HepG2 (cell line): Measurements from ENCODE around the gene PPM1H. TPM values are rescaled to one million over a fixed set of nuclear protein-coding genes. Genes with fewer than 3 reads are reported as not detected.
A peak's percentile ranks its signal among the peaks of the same experiment; 100 is the strongest.

ENCODE experiments used
- ATAC-seq: fragments of 200-7000 bp; cut with Tn5 transposase; 3 replicates; pipeline ENCODE4 v1.9.1; 2020; ENCODE audit warnings: mild to moderate bottlenecking, moderate library complexity
- BruUV-seq: library from RNA; stranded (reverse); fragments of 400-500 nt; replicated peaks from 2 replicates; lab custom pipeline; 2021; lab: Mats Ljungman, UMichigan
- CTCF ChIA-PET: fragments of 300-600 bp; formaldehyde crosslinking; extraction: SDS; loops from one replicate; lab custom pipeline; 2021; ENCODE audit warnings: low total read pairs, inconsistent platforms, low intra/inter-chr PET ratio; lab: Yijun Ruan, JAX
- POLR2A ChIA-PET: fragments of 350-600 bp; sonication (Branson Sonifier 250); formaldehyde crosslinking; loops from one replicate; lab custom pipeline; 2020; ENCODE audit warnings: antibody characterized with exemption, inconsistent platforms; lab: Yijun Ruan, JAX
- DNase-seq: peaks from one replicate; pipeline ENCODE4 v3.0.0-alpha.2; 2015; ENCODE audit warnings: low spot score
- FAIRE-seq: peaks from 3 replicates; lab custom pipeline; 2011; peaks lifted over from hg19 to GRCh38; lab: Jason Lieb, UNC
- H2AFZ ChIP-seq: one replicate; pipeline ENCODE4 v1.6.1; 2011; ENCODE audit warnings: low read length, inconsistent platforms
- H3K27ac ChIP-seq: fragments of 300-600 bp; 3 replicates; pipeline ENCODE4 v1.8.0; 2011; ENCODE audit warnings: mixed run types, mild to moderate bottlenecking, mixed read lengths, low read length, inconsistent platforms; ENCODE audit not compliant: insufficient read depth; ENCODE audit errors: extremely low read length
- H3K27me3 ChIP-seq, 2 experiments: fragments of 200-600 bp in 1 of 2; 2 replicates in 1 of 2; 3 replicates in 1 of 2; pipeline versions ENCODE4 v1.6.0 to v1.8.0; 2011; ENCODE audit warnings: low read length in 2 of 2, mild to moderate bottlenecking in 2 of 2, moderate library complexity in 2 of 2, inconsistent platforms in 1 of 2; ENCODE audit not compliant: insufficient read depth in 2 of 2, control insufficient read depth in 1 of 2
- H3K36me3 ChIP-seq, 2 experiments: fragments of 200-600 bp in 1 of 2; replicated peaks in 1 of 2; 2 replicates in 1 of 2; 3 replicates in 1 of 2; pipeline versions ENCODE4 v1.5.1 to v1.8.0; 2011; ENCODE audit warnings: low read length in 2 of 2, inconsistent platforms in 1 of 2; ENCODE audit not compliant: insufficient read depth in 2 of 2, control insufficient read depth in 1 of 2
- H3K4me1 ChIP-seq: 2 replicates; pipeline ENCODE4 v1.5.1; 2012; ENCODE audit warnings: low read length, inconsistent platforms; ENCODE audit not compliant: insufficient read depth
- H3K4me2 ChIP-seq: 2 replicates; pipeline ENCODE4 v1.6.0; 2011; ENCODE audit warnings: low read depth, low read length, inconsistent platforms
- H3K4me3 ChIP-seq, 3 experiments: fragments of 200-600 bp in 1 of 3; sonication (generic), shearing (Covaris generic) in 1 of 3; replicated peaks in 1 of 3; 2 replicates each; pipeline ENCODE4 v1.5.1; 2011 to 2016; ENCODE audit warnings: low read length in 3 of 3, inconsistent platforms in 2 of 3, low read depth in 2 of 3, mild to moderate bottlenecking in 2 of 3, control low read depth in 1 of 3, mixed read lengths in 1 of 3; ENCODE audit not compliant: insufficient read depth in 1 of 3
- H3K79me2 ChIP-seq: one replicate; pipeline ENCODE4 v1.6.1; 2011; ENCODE audit warnings: low read length, inconsistent platforms; ENCODE audit not compliant: insufficient read depth
- H3K9ac ChIP-seq: 2 replicates; pipeline ENCODE4 v1.6.0; 2011; ENCODE audit warnings: mild to moderate bottlenecking, low read depth, low read length, inconsistent platforms; ENCODE audit not compliant: insufficient read depth
- H3K9me3 ChIP-seq: 2 replicates; pipeline ENCODE4 v1.5.1; 2012; ENCODE audit warnings: mild to moderate bottlenecking, low read length
- H4K20me1 ChIP-seq: 2 replicates; pipeline ENCODE4 v1.6.0; 2011; ENCODE audit warnings: inconsistent platforms, mild to moderate bottlenecking, low read length, moderate library complexity; ENCODE audit not compliant: insufficient read depth
- MAFF ChIP-seq: IDR thresholded peaks from 2 replicates; pipeline ENCODE4 v1.6.1; 2011; ENCODE audit warnings: low read depth, low read length, improper control_type of control experiment
- MAFK ChIP-seq, 2 experiments: IDR thresholded peaks in 1 of 2; conservative IDR thresholded peaks in 1 of 2; 2 replicates each; pipeline ENCODE4 v1.6.1; 2011; ENCODE audit warnings: improper control_type of control experiment in 2 of 2, low read length in 2 of 2
- UBTF ChIP-seq: sonication (generic); formaldehyde crosslinking; IDR thresholded peaks from 2 replicates; pipeline ENCODE4 v1.4.0; 2020; ENCODE audit warnings: mild to moderate bottlenecking, missing genetic modification reagents
- ZMAT3 ChIP-seq: sonication (generic); formaldehyde crosslinking; conservative IDR thresholded peaks from 2 replicates; pipeline ENCODE4 v1.7.0; 2021; ENCODE audit warnings: missing genetic modification reagents
- ZNF292 ChIP-seq: sonication (generic); formaldehyde crosslinking; IDR thresholded peaks from 2 replicates; pipeline ENCODE4 v1.8.1; 2022; ENCODE audit warnings: mild to moderate bottlenecking, low read depth, missing genetic modification reagents, borderline replicate concordance
- ZNF563 ChIP-seq: sonication (generic); formaldehyde crosslinking; IDR thresholded peaks from 2 replicates; pipeline ENCODE4 v1.8.0; 2022; ENCODE audit warnings: mild to moderate bottlenecking, moderate library complexity, missing genetic modification reagents
- ZNF629 ChIP-seq: sonication (generic); formaldehyde crosslinking; conservative IDR thresholded peaks from 2 replicates; pipeline ENCODE4 v1.5.0; 2020; ENCODE audit warnings: missing genetic modification reagents
- ZNF792 ChIP-seq: IDR thresholded peaks from 2 replicates; pipeline ENCODE4 v1.6.1; 2016
- ZNF878 ChIP-seq: sonication (generic); formaldehyde crosslinking; IDR thresholded peaks from 2 replicates; pipeline ENCODE4 v1.8.1; 2023; ENCODE audit warnings: mild to moderate bottlenecking, missing genetic modification reagents, moderate library complexity
- ZZZ3 ChIP-seq: sonication (generic); formaldehyde crosslinking; IDR thresholded peaks from 2 replicates; pipeline ENCODE4 v1.4.0; 2020; ENCODE audit warnings: missing genetic modification reagents, mild to moderate bottlenecking, borderline replicate concordance
- WGBS: methylation state at CpG from one replicate; pipeline ENCODE4 v1.1.6; 2017; ENCODE audit warnings: low lambda C conversion rate; 5-methylcytosine and 5-hydroxymethylcytosine counted together
- in situ Hi-C: cut with HindIII; loops from 2 replicates; pipeline ENCODE4 v1.10.0; 2017; ENCODE audit warnings: low pct_unique_long_range_greater_than_20kb; ENCODE audit not compliant: extremely low pct_ligation_motif_present
- intact Hi-C: fragments of 100-400 bp; cut with micrococcal nuclease; formaldehyde crosslinking; loops from one replicate; pipeline ENCODE4 v1.10.0; 2022; ENCODE audit not compliant: unreplicated experiment
- polyA plus RNA-seq, 8 experiments: library from polyadenylated mRNA; depleted of rRNA in 3 of 8; stranded (reverse) in 7 of 8; unstranded in 1 of 8; fragments of >200 nt; fragmentation: Illumina TruSeq in 4 of 8; extraction: Trizol in 4 of 8; gene quantifications; 2 replicates each; pipeline versions ENCODE4 v1.2.1 to v1.2.3, GENCODE V29; 2011 to 2016; ENCODE audit warnings: low read depth in 4 of 8, missing spikeins in 1 of 8, mixed read lengths in 1 of 8; ENCODE audit not compliant: insufficient read depth in 1 of 8
- total RNA-seq, 5 experiments: library from RNA; depleted of rRNA; stranded (reverse); fragments of >200 nt; fragmentation: Illumina TruSeq; extraction: Trizol; gene quantifications; 2 replicates each; pipeline ENCODE4 v1.2.3, GENCODE V29; 2016; ENCODE audit warnings: low read depth in 1 of 5

The PPM1H gene
- total and polyA plus RNA-seq, 2 of the 13 experiments (the other 11 are each of a cell fraction or from before 2014, with no cell fraction given), result 29.1 to 38.1 TPM

- TF ChIP-seq UBTF, result no peak
- no peak for TF ChIP-seq ZNF629
- no peak for TF ChIP-seq ZZZ3 (CRISPR knock-in tag)
- TF ChIP-seq ZNF563 (CRISPR knock-in tag), result no peak
- no peak for TF ChIP-seq ZNF878 (CRISPR knock-in tag)
- TF ChIP-seq ZNF792 (CRISPR knock-in tag), result no peak
- no peak for TF ChIP-seq ZNF292 (CRISPR knock-in tag)
Measured at GRCh38 chr12:62912644-62913043, 22.3 kb downstream of the PPM1H start (continued).

GRCh38 chr12:62911286-62911685 is 23.7 kb downstream of the PPM1H start:
- Histone ChIP-seq H4K20me1 (no peaks in the 10 kb centered on the region), H3K9ac (no peak overlapping the region), H3K4me1 (peaks cover 27% of the 10 kb centered on the region), H3K36me3 (peaks cover 9 to 44% of the 10 kb centered on the region in 2 experiments), H3K4me3 (no peak overlapping the region), H3K27me3 (no peaks in the 10 kb centered on the region), H3K27ac (no peak overlapping the region), H3K79me2 (peaks cover 81% of the 10 kb centered on the region), H3K9me3 (no peaks in the 10 kb centered on the region), H2AFZ (no peak overlapping the region)
- no peak for FAIRE-seq
- 95% methylated on average over 4 of the region's 4 CpGs for WGBS
- DNase-seq, result no peak
- ATAC-seq, result no peak
- no TSS peak for BruUV-seq
- POLR2A ChIA-PET, result no interaction called here
- CTCF ChIA-PET, result no interaction called here
- in situ Hi-C loops, result no loop called here
- intact Hi-C loops, result no loop called here
- peak; percentile 90 for TF ChIP-seq MAFF
- TF ChIP-seq ZMAT3 (CRISPR knock-in tag), result no peak
- peak; percentile 88 to 94 for TF ChIP-seq MAFK (conservative IDR thresholded peaks at IDR 0.05 in 1 of 2, IDR thresholded peaks at IDR 0.05 in 1 of 2; ENCODE audit: low read length in 2 of 2)
- TF ChIP-seq, all 625 proteins: peak for 2
- no peak overlapping the region for H3K4me2 ChIP-seq
